Measurements from ENCODE around the gene GJC1.

GRCh38 chr17:44759916-44760243, 70.2 kb downstream of the GJC1 start:
- TF ChIP-seq CTCF (IDR thresholded peaks at IDR 0.05) (no peak), EP300 (IDR thresholded peaks at IDR 0.05) (no peak), POLR2A (IDR thresholded peaks at IDR 0.05) (no peak)

Data from tibial nerve (tissue), 4 donors.